ENCODE measurements around the gene PLIN5. TPM values are rescaled to one million over a fixed set of nuclear protein-coding genes. Genes with fewer than 3 reads are reported as not detected.
"Not testable (repeated sequence)": the region's sequence is repeated elsewhere in the genome, so short reads cannot be mapped to it uniquely, and the experiment has no call there.

Gene PLIN5
- total RNA-seq, 4 donors from 2014 or later: 28.6 to 48.1 (median 44.0) TPM

GRCh38 chr19:4533835-4534424 lies 1.1 kb downstream of the PLIN5 start:
- DNase-seq (ENCODE audit: low spot score): no peak
- TF ChIP-seq CTCF (IDR thresholded peaks at IDR 0.05): no peak
- no peak for ATAC-seq (ENCODE audit: low FRiP score)

DNA sequence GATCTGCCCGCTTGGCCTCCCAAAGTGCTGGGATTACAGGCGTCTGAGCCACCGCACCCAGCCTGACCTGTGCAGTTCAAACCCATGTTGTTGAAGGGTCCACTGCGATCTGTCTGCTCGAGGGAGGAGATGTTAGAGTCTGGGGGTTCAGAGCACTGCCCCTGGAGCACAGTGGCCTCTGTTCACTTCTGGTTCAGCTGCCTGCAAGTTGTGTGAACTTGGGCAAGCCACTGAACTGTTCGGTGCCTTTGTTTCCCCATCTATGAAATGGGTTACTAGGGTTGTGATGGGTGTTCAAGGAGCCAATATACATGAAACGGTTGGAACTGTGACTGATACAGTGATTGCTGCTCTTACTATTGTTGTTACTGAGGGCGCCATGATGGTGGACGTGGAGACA lies 1.7 kb downstream of the PLIN5 start:
- ATAC-seq (ENCODE audit: low FRiP score) (no peak), DNase-seq (ENCODE audit: low spot score) (no peak)
- no peak for TF ChIP-seq CTCF (IDR thresholded peaks at IDR 0.05)

DNA sequence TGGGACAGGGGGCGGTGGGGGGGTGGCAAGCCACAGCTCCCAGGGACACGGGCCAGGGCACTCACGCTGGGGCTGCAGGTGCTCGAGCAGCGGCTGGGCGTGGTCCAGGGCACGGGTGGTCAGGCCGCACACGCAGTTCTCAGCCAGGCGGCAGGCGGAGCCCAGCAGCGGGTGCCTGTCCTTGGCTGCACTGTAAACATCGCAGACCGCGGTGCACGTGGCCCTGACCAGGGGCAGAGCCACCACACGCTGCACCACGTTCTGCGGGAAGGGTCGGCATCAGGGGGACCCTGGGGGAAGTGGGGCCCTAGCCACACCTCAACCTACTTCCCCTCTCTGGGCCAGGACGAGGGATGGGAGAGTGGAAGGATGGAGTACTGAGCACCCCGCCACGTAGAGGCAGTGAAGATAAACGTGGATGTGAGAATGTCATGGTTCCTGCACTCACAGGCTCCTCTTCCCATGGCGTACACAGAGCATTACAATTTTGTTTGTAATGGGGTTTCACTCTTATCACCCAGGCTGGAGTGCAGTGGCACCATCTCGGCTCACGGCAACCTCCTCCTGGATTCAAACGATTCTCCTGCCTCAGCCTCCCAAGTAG lies 3.4 kb downstream of the PLIN5 start:
- no peak for ATAC-seq (ENCODE audit: low FRiP score)
- no peak for TF ChIP-seq CTCF (IDR thresholded peaks at IDR 0.05)
- DNase-seq (ENCODE audit: low spot score): no peak

GRCh38 chr19:4529924-4530522 lies 5.0 kb downstream of the PLIN5 start:
- no peak for ATAC-seq (ENCODE audit: low FRiP score)
- no peak for TF ChIP-seq CTCF (IDR thresholded peaks at IDR 0.05)
- no peak for DNase-seq (ENCODE audit: low spot score)

DNA sequence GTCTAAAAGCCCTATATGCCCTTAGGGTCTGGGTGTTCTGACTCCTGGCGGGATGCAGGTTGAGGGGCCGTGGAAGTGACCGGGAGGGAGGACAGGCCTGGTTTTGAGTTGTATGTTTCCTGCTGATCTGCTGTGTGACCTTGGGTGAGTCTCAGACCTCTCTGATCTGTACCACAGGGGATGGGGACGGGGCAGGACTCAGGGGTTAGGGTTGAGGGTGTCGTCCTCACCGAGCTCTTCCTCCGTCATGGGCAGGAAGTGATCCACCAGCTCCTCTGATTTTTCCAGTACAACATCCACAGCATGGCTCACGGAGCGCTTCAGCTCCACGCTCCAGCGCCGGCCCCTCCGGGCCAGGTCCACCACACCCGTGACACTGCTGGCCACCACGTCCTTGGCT lies 6.2 kb downstream of the PLIN5 start:
- ATAC-seq (ENCODE audit: low FRiP score) (no peak), DNase-seq (ENCODE audit: low spot score) (no peak)
- no peak for TF ChIP-seq CTCF (IDR thresholded peaks at IDR 0.05)

DNA sequence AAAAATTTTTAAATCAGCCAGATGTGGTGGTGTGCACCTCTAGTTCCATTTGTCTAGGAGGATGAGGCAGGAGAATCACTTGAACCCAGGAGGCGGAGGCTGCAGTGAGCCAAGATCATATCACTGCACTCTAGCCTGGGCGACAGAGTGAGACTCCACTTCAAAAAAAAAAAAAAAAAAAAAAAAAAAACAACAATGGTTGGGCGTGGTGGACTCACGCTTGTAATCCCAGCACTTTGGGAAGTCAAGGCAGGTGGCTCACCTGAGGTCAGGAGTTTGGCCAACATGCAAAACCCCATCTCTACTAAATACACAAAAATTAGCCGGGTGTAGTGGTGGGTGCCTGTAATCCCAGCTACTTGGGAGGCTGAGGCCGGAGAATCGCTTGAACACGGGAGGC lies 7.6 kb downstream of the PLIN5 start:
- not testable (repeated sequence) for ATAC-seq (ENCODE audit: low FRiP score); DNase-seq (ENCODE audit: low spot score)

GRCh38 chr19:4525563-4526002 lies 9.4 kb downstream of the PLIN5 start:
- ATAC-seq (ENCODE audit: low FRiP score) (no peak), DNase-seq (ENCODE audit: low spot score) (no peak)
- TF ChIP-seq CTCF (IDR thresholded peaks at IDR 0.05): no peak

Data from omental fat pad (tissue), 4 donors.